Stimulated activated CD8-positive, alpha-beta memory T cell treated with anti-CD3 and anti-CD28 coated beads, Interleukin-12 subunit alpha, Interleukin-12 subunit beta, amount 100 ng/mL, for 24 hours (primary cell): ENCODE measurements around the gene SHB.

ENCODE experiments used
- DNase-seq: peaks from one replicate; pipeline ENCODE4 v3.0.0-alpha.2; 2020; ENCODE audit errors: extremely low read depth

The SHB gene

DNA sequence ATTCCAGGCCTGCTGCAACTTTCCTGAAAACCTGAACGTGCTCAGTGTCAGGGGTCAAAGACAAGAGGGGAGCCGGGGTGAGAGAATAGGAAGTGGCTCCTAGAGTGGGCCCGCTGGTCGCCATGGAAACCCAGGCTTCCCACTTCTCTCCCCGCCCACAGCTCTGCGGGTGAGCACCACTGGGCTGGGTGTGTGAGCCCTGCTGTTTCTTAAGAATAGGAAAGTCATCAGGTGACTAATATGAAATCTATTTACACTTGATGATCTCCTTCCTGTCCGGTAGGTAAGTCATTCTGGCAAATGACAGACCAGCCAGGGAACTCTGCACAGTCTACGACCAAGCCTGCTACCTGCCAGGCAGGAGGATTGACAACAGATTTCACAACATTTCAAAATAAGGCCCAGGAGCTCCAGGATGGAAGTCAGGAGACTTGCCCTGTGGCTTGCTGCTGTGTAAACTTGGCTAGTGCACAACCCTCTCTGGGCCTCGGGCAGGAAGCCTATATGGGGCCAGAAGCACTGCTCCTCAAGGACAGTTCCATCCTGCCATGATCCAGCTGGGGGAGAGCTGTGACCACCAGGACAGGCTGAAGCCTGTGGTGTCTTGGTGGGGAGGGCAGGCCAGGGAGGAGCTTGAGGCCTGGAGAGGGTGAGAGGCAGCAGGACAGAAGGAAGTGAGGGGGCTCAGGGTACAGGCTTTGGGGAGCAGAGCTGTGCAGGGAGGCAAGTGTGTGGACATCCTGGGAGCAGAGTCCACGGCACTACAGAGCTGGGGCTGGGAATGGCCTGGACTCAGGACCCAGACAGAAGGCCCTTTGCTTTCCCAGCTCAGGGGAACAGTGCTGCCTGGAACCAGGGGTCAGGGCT is 60.6 kb downstream of the SHB start:
- DNase-seq = peak; percentile 39

- DNase-seq = no peak
These were observed 62.0 kb downstream of the SHB start for GRCh38 chr9:38007016-38007415.

GRCh38 chr9:38006163-38006562 is 62.9 kb downstream of the SHB start:
- DNase-seq = no peak

- no peak for DNase-seq
These were observed 64.0 kb downstream of the SHB start for GRCh38 chr9:38004809-38005560.

DNA sequence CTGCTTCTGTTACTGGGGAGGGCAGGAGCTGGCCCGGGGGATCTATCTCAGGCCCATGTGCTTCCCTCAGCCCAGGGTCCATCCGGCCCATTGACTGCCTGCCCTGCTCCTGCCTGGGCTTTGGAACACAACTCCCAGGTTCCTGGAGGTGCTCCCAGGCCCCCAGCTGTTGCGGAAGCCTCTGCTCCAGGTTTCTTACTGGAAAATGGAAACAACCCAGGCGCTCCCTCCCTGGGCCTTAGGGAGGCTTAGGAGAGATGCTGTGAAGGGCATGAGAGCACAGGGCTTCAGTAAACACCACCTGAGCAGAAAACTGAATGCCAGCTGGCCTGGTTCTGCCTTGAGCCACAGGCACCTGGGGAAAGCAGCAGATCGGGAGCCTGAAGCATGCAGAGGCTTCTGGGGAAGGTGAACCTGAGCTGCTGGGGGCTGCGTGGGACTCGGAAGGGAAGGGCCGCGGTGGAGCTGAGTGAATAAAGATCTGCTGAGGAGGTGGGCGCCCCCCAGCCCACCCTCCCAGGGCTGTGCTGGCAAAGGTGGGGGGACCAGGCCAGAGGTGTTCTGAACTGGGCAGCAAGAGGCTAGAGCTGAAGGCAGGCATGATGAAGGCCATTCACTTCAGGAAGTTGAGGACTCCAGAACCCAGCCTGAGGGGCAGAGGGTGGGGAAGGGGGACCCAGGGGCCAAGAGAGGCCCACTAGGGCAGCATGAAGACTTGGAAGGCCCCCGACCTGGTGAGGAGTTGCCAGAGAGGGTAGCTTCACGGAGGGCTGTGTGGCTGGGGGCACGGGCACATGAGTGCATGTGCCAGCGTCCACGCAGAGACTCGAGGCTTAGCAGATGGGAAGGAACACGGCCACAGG is 64.8 kb downstream of the SHB start:
- no peak for DNase-seq

GRCh38 chr9:38003230-38003629 is 65.8 kb downstream of the SHB start:
- DNase-seq = no peak

- DNase-seq = no peak
These were observed 67.6 kb downstream of the SHB start for GRCh38 chr9:38001430-38001829.

DNA sequence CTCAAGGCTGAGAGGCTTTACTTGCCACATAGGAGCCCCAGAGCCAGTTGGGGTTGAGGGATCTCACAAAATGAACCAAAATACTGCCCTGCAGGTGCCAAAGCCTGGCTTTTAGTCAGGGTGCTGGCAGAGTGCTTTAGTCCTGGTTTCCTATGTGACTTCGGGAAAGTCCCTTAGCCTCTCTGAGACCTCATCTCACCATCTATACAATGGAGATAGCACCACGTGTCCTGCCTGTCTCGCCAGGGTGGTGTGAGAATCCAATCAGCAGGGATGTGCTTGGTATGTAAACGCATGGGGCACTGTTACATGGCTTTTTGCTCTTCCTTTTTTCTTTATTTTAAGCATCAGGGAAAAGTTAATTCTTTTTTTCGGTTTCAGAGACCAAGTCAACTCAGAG is 68.3 kb downstream of the SHB start:
- DNase-seq = no peak

GRCh38 chr9:38000332-38000731 is 68.7 kb downstream of the SHB start:
- DNase-seq = no peak

DNA sequence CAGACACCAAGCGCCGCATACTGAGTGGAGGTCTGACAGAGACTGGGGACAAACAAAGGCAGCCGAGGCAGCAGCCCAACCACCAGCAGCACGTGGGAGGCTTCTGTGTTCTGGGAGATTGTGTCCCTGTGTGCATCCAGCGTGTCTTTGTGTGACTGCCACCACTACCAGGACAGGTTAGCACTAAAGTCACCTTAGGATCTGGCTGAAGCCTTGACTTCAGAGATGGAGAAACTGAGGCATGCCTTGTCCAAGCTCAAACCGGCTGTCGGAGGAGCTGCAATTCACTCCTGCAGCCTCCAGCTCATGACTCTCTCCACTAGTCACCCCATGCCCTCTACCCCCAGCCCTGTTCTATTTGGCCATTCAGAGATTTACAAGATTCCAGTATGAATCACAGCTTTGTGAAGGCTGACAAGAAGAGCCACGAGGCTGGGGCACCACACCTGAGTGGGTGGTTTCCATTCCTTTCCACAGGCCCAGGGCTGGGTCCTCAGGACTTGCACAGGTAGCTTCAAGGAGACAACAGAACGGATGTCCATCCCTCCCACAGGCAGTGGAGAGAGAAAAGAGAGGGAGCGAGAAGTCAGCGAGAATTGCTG is 69.3 kb downstream of the SHB start:
- no peak for DNase-seq

GRCh38 chr9:37998881-37999587 is 70.0 kb downstream of the SHB start:
- no peak for DNase-seq

- DNase-seq = no peak
These were observed 71.2 kb downstream of the SHB start for GRCh38 chr9:37997636-37998374.

DNA sequence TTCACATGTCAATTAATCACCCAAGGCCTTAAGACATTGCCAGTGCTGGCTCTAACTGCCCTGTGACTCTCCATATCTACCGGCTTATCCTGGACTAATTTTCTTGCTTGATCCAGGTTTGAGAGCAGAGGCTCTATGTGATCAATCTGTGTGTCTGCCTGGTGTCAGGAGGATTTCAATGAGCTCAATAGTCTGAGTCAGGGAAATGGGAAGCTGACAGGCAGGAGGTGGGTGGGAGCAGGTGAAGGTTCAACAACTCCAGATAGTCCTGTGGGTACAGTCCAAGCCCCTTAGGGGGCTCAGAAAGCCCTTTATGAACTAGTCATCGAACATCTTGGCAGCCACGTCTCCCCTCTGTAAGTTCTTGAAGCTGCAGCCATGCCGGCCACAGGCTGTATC is 72.2 kb downstream of the SHB start:
- DNase-seq = no peak

GRCh38 chr9:37995961-37996818 is 72.8 kb downstream of the SHB start:
- DNase-seq = no peak

DNA sequence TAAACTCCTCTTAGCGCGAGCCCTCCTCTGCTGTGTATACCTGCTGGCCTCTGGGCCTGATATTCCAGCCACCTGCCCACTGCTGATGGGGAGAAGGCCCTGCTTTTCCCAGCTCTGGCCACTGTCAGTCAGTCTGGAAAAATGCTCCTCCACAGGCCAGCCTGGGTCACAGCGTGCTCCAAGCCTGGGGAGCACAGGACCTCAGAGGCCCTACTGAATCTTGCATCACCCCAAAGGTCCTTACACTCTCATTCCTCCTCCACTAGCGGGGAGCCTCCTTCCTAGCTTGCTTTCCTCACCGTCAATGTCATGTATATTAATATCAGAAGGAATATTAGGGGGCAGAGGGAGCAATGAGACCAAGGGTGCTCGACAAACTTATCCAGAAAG is 73.7 kb downstream of the SHB start:
- DNase-seq = no peak

DNA sequence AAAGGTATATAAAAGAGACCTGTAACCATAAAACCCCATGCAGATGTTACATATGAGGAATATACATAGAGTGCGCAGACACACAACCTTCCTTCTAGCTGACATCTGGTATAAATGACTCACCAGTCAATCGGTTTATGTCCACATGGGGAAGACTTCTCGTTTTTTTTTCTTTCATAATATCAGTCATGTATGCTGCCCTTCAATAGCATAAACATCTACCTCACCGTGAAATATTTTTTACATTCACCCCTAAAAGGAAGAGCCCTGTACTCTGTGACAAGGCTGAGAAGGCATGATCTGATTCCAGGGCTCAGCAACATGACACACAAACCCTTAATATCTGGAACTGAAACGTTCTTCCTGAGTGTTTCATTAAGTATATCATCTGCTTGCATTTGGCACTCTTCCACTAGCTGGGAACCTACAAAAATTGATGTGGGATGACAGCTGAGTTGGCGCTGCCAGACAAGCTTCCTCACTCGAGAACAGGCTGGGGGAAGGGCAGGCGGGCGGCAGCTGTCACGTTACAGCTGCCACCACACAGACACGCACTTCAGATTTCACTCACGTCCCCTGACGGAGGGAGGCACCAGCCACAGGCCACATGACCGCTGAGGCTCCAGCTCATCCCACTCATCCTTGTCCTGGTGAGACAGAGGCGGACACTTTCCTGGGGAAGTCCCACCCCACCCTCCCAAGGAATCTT is 74.2 kb downstream of the SHB start:
- no peak for DNase-seq

- no peak for DNase-seq
These were observed 76.1 kb downstream of the SHB start for GRCh38 chr9:37992924-37993349.

GRCh38 chr9:37990404-37991015 is 78.5 kb downstream of the SHB start:
- no peak for DNase-seq
